ENCODE measurements around the gene NATD1. TPM values are rescaled to one million over a fixed set of nuclear protein-coding genes. Genes with fewer than 3 reads are reported as not detected.

Gene NATD1
- total and polyA plus RNA-seq, 10 of the 15 experiments (the other 5 are each of a cell fraction or from before 2014, with no cell fraction given), result 0.02 to 0.33 (median 0.15) TPM

DNA sequence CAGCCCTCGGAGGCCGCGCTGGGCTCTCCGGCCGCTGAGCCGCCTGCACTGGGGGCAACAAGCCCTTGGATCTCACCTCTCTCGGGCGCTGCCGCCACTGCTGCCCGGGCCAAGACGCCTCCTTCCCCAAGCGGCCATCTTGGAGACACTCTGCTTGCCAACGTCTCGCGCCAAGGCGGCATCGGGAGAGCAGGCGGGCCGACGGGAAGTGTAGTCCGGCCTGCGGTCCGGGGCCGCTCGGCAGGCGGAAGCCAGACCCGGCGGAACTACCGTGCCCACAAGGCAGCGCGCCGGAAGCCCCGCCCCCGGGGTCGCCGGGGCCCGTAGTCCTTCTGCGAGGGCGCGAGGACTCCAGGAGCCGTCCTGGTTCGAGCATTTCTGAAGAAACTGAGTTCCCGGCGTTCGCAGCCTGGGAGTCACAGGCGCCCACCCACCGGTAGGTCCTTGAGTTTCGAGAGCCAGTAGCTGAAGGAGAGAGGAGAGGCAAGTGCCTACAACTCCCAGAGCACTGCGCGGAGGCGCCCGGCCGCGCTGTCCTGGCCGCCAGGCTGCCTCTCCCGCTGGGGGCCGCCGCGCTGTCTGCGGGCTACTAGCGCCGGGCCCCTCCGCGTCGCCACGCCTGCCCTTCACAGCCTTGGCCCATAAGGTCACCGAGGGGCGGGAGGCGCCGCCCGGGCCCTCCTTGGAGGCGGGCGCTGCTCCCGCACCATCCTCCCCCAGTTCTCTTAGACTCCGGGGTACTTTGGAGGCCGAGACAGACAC lies 39.0 kb downstream of the NATD1 start, which contains the start of gene TMEM11 (continued):
- TF ChIP-seq, protein P1, sequence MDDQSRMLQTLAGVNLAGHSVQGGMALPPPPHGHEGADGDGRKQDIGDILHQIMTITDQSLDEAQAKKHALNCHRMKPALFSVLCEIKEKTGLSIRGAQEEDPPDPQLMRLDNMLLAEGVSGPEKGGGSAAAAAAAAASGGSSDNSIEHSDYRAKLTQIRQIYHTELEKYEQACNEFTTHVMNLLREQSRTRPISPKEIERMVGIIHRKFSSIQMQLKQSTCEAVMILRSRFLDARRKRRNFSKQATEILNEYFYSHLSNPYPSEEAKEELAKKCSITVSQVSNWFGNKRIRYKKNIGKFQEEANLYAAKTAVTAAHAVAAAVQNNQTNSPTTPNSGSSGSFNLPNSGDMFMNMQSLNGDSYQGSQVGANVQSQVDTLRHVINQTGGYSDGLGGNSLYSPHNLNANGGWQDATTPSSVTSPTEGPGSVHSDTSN (IDR thresholded peaks at IDR 0.05; ENCODE audit: insufficient replicate concordance, low read depth, low read length), result no peak
- no peak for TF ChIP-seq WRNIP1 (IDR thresholded peaks at IDR 0.05; ENCODE audit: borderline replicate concordance, low read depth, low read length)
- no peak for TF ChIP-seq RB1 (IDR thresholded peaks at IDR 0.05; ENCODE audit: borderline replicate concordance)
- no peak for TF ChIP-seq KAT2A (conservative IDR thresholded peaks at IDR 0.05; ENCODE audit: control insufficient read depth, low read depth, low read length)
- no peak for TF ChIP-seq ZNF622 (IDR thresholded peaks at IDR 0.05)
- TF ChIP-seq MXI1 (IDR thresholded peaks at IDR 0.05; ENCODE audit: low read depth, low read length), result no peak
- TF ChIP-seq POU2F2 (IDR thresholded peaks at IDR 0.05; ENCODE audit: borderline replicate concordance, low read depth, low read length), result no peak
- TF ChIP-seq, protein P2, sequence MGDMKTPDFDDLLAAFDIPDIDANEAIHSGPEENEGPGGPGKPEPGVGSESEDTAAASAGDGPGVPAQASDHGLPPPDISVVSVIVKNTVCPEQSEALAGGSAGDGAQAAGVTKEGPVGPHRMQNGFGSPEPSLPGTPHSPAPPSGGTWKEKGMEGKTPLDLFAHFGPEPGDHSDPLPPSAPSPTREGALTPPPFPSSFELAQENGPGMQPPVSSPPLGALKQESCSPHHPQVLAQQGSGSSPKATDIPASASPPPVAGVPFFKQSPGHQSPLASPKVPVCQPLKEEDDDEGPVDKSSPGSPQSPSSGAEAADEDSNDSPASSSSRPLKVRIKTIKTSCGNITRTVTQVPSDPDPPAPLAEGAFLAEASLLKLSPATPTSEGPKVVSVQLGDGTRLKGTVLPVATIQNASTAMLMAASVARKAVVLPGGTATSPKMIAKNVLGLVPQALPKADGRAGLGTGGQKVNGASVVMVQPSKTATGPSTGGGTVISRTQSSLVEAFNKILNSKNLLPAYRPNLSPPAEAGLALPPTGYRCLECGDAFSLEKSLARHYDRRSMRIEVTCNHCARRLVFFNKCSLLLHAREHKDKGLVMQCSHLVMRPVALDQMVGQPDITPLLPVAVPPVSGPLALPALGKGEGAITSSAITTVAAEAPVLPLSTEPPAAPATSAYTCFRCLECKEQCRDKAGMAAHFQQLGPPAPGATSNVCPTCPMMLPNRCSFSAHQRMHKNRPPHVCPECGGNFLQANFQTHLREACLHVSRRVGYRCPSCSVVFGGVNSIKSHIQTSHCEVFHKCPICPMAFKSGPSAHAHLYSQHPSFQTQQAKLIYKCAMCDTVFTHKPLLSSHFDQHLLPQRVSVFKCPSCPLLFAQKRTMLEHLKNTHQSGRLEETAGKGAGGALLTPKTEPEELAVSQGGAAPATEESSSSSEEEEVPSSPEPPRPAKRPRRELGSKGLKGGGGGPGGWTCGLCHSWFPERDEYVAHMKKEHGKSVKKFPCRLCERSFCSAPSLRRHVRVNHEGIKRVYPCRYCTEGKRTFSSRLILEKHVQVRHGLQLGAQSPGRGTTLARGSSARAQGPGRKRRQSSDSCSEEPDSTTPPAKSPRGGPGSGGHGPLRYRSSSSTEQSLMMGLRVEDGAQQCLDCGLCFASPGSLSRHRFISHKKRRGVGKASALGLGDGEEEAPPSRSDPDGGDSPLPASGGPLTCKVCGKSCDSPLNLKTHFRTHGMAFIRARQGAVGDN (IDR thresholded peaks at IDR 0.05), result peak; percentile 61
- TF ChIP-seq EZH2 (IDR thresholded peaks at IDR 0.05; ENCODE audit: borderline replicate concordance, control insufficient read depth, low read depth, low read length), result no peak
- TF ChIP-seq YBX1 (IDR thresholded peaks at IDR 0.05), result no peak
- peak; percentile 97 for TF ChIP-seq TAF1 (IDR thresholded peaks at IDR 0.05; ENCODE audit: borderline replicate concordance, low read depth, low read length)
- TF ChIP-seq RAD21 (IDR thresholded peaks at IDR 0.05; ENCODE audit: insufficient read depth, low read depth, low read length), result no peak
- TF ChIP-seq ZNF217 (IDR thresholded peaks at IDR 0.05), result no peak
- TF ChIP-seq TCF3 (IDR thresholded peaks at IDR 0.05; ENCODE audit: borderline replicate concordance, insufficient read depth, low read depth, low read length), result no peak
- 0 out of 2 replicates have a peak, but pooled peaks have one; percentile 5 for TF ChIP-seq TCF12 (IDR thresholded peaks at IDR 0.05; ENCODE audit: low read depth, low read length)
- peak; percentile 72 for TF ChIP-seq BRCA1 (IDR thresholded peaks at IDR 0.05; ENCODE audit: low read depth, low read length)
- peak; percentile 84 for TF ChIP-seq CREB1 (IDR thresholded peaks at IDR 0.05; ENCODE audit: low read depth)
- no peak for TF ChIP-seq IRF4 (IDR thresholded peaks at IDR 0.05; ENCODE audit: low read depth, low read length)
- TF ChIP-seq, protein P3, sequence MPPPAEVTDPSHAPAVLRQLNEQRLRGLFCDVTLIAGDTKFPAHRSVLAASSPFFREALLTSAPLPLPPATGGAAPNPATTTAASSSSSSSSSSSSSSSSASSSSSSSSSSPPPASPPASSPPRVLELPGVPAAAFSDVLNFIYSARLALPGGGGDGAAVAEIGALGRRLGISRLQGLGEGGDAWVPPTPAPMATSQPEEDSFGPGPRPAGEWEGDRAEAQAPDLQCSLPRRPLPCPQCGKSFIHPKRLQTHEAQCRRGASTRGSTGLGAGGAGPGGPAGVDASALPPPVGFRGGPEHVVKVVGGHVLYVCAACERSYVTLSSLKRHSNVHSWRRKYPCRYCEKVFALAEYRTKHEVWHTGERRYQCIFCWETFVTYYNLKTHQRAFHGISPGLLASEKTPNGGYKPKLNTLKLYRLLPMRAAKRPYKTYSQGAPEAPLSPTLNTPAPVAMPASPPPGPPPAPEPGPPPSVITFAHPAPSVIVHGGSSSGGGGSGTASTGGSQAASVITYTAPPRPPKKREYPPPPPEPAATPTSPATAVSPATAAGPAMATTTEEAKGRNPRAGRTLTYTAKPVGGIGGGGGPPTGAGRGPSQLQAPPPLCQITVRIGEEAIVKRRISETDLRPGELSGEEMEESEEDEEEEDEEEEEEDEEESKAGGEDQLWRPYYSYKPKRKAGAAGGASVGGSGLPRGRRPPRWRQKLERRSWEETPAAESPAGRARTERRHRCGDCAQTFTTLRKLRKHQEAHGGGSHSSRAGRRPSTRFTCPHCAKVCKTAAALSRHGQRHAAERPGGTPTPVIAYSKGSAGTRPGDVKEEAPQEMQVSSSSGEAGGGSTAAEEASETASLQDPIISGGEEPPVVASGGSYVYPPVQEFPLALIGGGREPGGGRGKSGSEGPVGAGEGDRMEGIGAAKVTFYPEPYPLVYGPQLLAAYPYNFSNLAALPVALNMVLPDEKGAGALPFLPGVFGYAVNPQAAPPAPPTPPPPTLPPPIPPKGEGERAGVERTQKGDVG (CRISPR knock-in tag; IDR thresholded peaks at IDR 0.05), result no peak
- TF ChIP-seq STAT1 (conservative IDR thresholded peaks at IDR 0.05), result 0 out of 2 replicates have a peak, but pooled peaks have one; percentile 75
- 0 out of 2 replicates have a peak, but pooled peaks have one; percentile 27 for TF ChIP-seq DPF2 (IDR thresholded peaks at IDR 0.05)
- TF ChIP-seq SMARCA5 (IDR thresholded peaks at IDR 0.05), result peak; percentile 79
